ENCODE data around the gene NAT9.

NAT9 gene

GRCh38 chr17:74776044-74776962 lies at the start of gene NAT9:
Gene NAT9, minus strand, starts transcription at chr17:74776345. Its CDS starts 647 bp downstream, at chr17:74775698.
- peak; percentile 99 to 100 for DNase-seq (ENCODE audit: low read depth in 2 of 2)

- no peak for DNase-seq (ENCODE audit: low read depth in 2 of 2)
These were observed 48.9 kb upstream of the NAT9 start for GRCh38 chr17:74824961-74825627.

- no peak for DNase-seq (ENCODE audit: low read depth in 2 of 2)
These were observed 46.8 kb upstream of the NAT9 start for GRCh38 chr17:74822939-74823367.

GRCh38 chr17:74822335-74822938 lies 46.3 kb upstream of the NAT9 start:
- no peak for DNase-seq (ENCODE audit: low read depth in 2 of 2)

- no peak for DNase-seq (ENCODE audit: low read depth in 2 of 2)
These were observed 45.6 kb upstream of the NAT9 start for GRCh38 chr17:74821655-74822334.

GRCh38 chr17:74819801-74820436 lies 43.8 kb upstream of the NAT9 start:
- DNase-seq (ENCODE audit: low read depth in 2 of 2) = no peak

- DNase-seq (ENCODE audit: low read depth in 2 of 2) = no peak
These were observed 42.3 kb upstream of the NAT9 start for GRCh38 chr17:74818291-74818938.

- DNase-seq (ENCODE audit: low read depth in 2 of 2) = no peak
These were observed 40.9 kb upstream of the NAT9 start for GRCh38 chr17:74816905-74817620.

GRCh38 chr17:74815550-74816370 lies 39.6 kb upstream of the NAT9 start:
- no peak for DNase-seq (ENCODE audit: low read depth in 2 of 2)

- no peak for DNase-seq (ENCODE audit: low read depth in 2 of 2)
These were observed 38.9 kb upstream of the NAT9 start for GRCh38 chr17:74815067-74815466.

- DNase-seq (ENCODE audit: low read depth in 2 of 2) = no peak
These were observed 38.3 kb upstream of the NAT9 start for GRCh38 chr17:74814453-74814852.

- no peak for DNase-seq (ENCODE audit: low read depth in 2 of 2)
These were observed 36.2 kb upstream of the NAT9 start for GRCh38 chr17:74812109-74813009.

- DNase-seq (ENCODE audit: low read depth in 2 of 2) = no peak
These were observed 34.7 kb upstream of the NAT9 start for GRCh38 chr17:74810699-74811485.

GRCh38 chr17:74808714-74809430 lies 32.7 kb upstream of the NAT9 start:
- no peak for DNase-seq (ENCODE audit: low read depth in 2 of 2)

- no peak for DNase-seq (ENCODE audit: low read depth in 2 of 2)
These were observed 31.8 kb upstream of the NAT9 start for GRCh38 chr17:74807925-74808324.

- no peak for DNase-seq (ENCODE audit: low read depth in 2 of 2)
These were observed 31.3 kb upstream of the NAT9 start for GRCh38 chr17:74807441-74807840.

- no peak for DNase-seq (ENCODE audit: low read depth in 2 of 2)
These were observed 30.2 kb upstream of the NAT9 start for GRCh38 chr17:74806334-74806733.
